Ishikawa (cell line): ENCODE data around the gene TACC2.

ENCODE experiments used
- CEBPB ChIP-seq: IDR thresholded peaks from 2 replicates; pipeline ENCODE4 v1.6.1; 2012
- CREB1 ChIP-seq: IDR thresholded peaks from 2 replicates; pipeline ENCODE4 v1.6.1; 2012; ENCODE audit warnings: low read depth
- EGR1 ChIP-seq: IDR thresholded peaks from 2 replicates; pipeline ENCODE4 v1.6.1; 2012
- EP300 ChIP-seq: IDR thresholded peaks from 2 replicates; pipeline ENCODE4 v1.6.1; 2012; ENCODE audit warnings: borderline replicate concordance
- FOXM1 ChIP-seq: IDR thresholded peaks from 2 replicates; pipeline ENCODE4 v1.6.1; 2012; ENCODE audit warnings: low read depth, borderline replicate concordance
- NFIC ChIP-seq: IDR thresholded peaks from 2 replicates; pipeline ENCODE4 v1.6.1; 2012
- RAD21 ChIP-seq: IDR thresholded peaks from 2 replicates; pipeline ENCODE4 v1.6.1; 2012; ENCODE audit warnings: low read depth
- REST ChIP-seq: IDR thresholded peaks from 2 replicates; pipeline ENCODE4 v1.6.1; 2012; ENCODE audit warnings: low read depth, mild to moderate bottlenecking
- TAF1 ChIP-seq: IDR thresholded peaks from 2 replicates; pipeline ENCODE4 v1.6.1; 2012; ENCODE audit warnings: low read depth, mild to moderate bottlenecking
- TCF12 ChIP-seq: IDR thresholded peaks from 2 replicates; pipeline ENCODE4 v1.6.1; 2012; ENCODE audit warnings: low read depth
- TEAD4 ChIP-seq: IDR thresholded peaks from 2 replicates; pipeline ENCODE4 v1.6.1; 2012
- ZBTB7A ChIP-seq: IDR thresholded peaks from 2 replicates; pipeline ENCODE4 v1.6.1; 2012; ENCODE audit warnings: low read depth
- TF ChIP-seq, protein P1 (sequence below): IDR thresholded peaks from 2 replicates; pipeline ENCODE4 v1.6.1; 2012
- TF ChIP-seq, protein P2 (sequence below): IDR thresholded peaks from 2 replicates; pipeline ENCODE4 v1.6.1; 2012

Gene TACC2

DNA sequence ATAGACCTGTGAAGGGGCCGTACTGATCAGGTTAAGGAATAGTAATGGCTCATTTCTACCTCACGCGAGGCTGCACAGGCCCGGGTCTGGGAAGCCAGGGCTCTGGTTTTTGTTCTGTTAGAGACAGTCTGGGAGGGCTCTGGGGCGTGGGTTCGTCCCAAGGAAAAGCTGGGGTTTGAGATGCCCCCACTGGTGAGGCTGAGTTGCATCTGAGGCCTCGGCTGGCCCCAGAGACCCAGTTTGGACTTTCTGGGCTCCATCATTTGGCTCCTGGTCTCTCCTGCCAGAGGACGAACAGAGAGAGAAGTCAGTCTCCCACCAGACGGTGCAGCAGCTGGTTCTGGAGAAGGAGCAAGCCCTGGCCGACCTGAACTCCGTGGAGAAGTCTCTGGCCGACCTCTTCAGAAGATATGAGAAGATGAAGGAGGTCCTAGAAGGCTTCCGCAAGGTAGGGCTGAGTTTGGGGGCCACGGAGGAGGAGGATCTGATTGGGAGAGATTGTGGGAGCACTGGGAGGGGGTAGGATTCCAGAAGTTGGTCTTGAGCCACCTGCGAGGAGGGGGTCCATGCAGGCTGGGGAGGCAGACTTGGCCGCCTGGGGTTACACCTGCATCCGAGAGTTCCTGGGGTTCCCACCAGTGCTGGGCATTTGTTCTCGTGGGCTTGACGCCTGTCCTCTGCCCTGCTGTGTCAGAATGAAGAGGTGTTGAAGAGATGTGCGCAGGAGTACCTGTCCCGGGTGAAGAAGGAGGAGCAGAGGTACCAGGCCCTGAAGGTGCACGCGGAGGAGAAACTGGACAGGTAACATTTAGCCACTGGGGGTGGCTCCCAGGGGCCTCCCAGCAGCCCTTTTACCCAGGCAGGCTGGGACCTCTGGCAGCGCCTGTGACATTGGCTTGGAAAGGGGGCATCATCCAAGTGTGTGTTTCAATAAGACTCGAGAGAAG is 259.7 kb downstream of the TACC2 start:
- TF ChIP-seq ZBTB7A: no peak
- TF ChIP-seq, protein P1, sequence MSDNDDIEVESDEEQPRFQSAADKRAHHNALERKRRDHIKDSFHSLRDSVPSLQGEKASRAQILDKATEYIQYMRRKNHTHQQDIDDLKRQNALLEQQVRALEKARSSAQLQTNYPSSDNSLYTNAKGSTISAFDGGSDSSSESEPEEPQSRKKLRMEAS: no peak
- no peak for TF ChIP-seq RAD21
- TF ChIP-seq, protein P2, sequence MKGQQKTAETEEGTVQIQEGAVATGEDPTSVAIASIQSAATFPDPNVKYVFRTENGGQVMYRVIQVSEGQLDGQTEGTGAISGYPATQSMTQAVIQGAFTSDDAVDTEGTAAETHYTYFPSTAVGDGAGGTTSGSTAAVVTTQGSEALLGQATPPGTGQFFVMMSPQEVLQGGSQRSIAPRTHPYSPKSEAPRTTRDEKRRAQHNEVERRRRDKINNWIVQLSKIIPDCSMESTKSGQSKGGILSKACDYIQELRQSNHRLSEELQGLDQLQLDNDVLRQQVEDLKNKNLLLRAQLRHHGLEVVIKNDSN: no peak
- no peak for TF ChIP-seq NFIC
- no peak for TF ChIP-seq REST
- TF ChIP-seq TEAD4: no peak
- no peak for TF ChIP-seq FOXM1
- TF ChIP-seq TAF1: no peak
- TF ChIP-seq CEBPB: no peak
- no peak for TF ChIP-seq EP300

DNA sequence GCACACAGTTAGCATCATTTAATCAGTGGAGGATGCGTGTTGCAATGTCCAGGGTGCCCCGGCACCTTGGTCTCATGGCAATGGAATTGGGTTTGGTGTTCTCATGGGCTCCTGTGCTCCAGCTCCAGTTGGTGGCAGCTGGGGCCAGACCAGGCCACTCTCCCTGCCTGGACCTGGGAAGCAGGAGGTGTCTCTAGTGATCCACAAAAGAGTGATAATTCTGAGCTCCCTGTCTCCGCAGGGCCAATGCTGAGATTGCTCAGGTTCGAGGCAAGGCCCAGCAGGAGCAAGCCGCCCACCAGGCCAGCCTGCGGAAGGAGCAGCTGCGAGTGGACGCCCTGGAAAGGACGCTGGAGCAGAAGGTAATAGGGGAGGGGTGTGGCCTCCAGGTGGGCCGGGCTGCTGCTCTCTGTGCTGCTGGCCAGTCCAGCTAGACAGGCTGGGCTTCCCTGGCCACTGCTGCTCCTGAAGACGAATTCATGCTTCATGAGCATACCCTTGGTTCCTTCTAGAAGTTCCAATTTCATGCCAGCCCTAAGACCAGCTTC is 260.4 kb downstream of the TACC2 start:
- TF ChIP-seq REST: no peak
- no peak for TF ChIP-seq ZBTB7A
- TF ChIP-seq CREB1: no peak

- TF ChIP-seq REST (no peak), TCF12 (no peak), EP300 (no peak), TAF1 (no peak), EGR1 (no peak), CREB1 (no peak), ZBTB7A (no peak), CEBPB (no peak), TEAD4 (no peak), NFIC (no peak), RAD21 (no peak)
- TF ChIP-seq, protein P1: no peak
- TF ChIP-seq, protein P2: no peak
These were observed 261.2 kb downstream of the TACC2 start for GRCh38 chr10:122249991-122250750.
